SKM-1 treated with dmso at 0.1 percent for 144 hours (cell line): ENCODE measurements around the gene CDH15.

Experiments
- DNase-seq: peaks from one replicate; lab custom pipeline; 2025; ENCODE audit not compliant: unreplicated experiment; lab: John Stamatoyannopoulos, UW

The CDH15 gene

GRCh38 chr16:89198417-89199240, 27.1 kb downstream of the CDH15 start:
- DNase-seq = no peak

- DNase-seq = no peak
Observed at GRCh38 chr16:89199241-89200123, 27.9 kb downstream of the CDH15 start.

GRCh38 chr16:89200124-89200849, 28.7 kb downstream of the CDH15 start, which contains the start of gene SLC22A31:
Gene SLC22A31 (minus strand): TSS chr16:89200537. CDS start chr16:89200501, 36 bp downstream.
- DNase-seq = no peak

GRCh38 chr16:89200850-89201411, 29.4 kb downstream of the CDH15 start:
- DNase-seq = no peak

- DNase-seq = peak; percentile 45
Observed at GRCh38 chr16:89201439-89202377, 30.2 kb downstream of the CDH15 start.

- DNase-seq = no peak
Observed at GRCh38 chr16:89202422-89203215, 31.1 kb downstream of the CDH15 start.

GRCh38 chr16:89207993-89208392, 36.4 kb downstream of the CDH15 start:
- no peak for DNase-seq

- no peak for DNase-seq
Observed at GRCh38 chr16:89209522-89210044, 38.0 kb downstream of the CDH15 start.

GRCh38 chr16:89210165-89210903, 38.8 kb downstream of the CDH15 start:
- DNase-seq = no peak

GRCh38 chr16:89210904-89211515, 39.5 kb downstream of the CDH15 start:
- DNase-seq = no peak

GRCh38 chr16:89216315-89217137, 45.0 kb downstream of the CDH15 start:
- peak; percentile 54 for DNase-seq

- no peak for DNase-seq
Observed at GRCh38 chr16:89217138-89217387, 45.5 kb downstream of the CDH15 start.

GRCh38 chr16:89217388-89218191, 46.0 kb downstream of the CDH15 start, which contains the start of gene ZNF778:
Gene ZNF778 (plus strand): TSS chr16:89217703. CDS start chr16:89221128, 3,425 bp downstream.
- DNase-seq = peak; percentile 66

- DNase-seq = no peak
Observed at GRCh38 chr16:89219365-89219764, 47.8 kb downstream of the CDH15 start.

GRCh38 chr16:89221604-89222003, 50.1 kb downstream of the CDH15 start:
- no peak for DNase-seq

GRCh38 chr16:89222931-89223330, 51.4 kb downstream of the CDH15 start:
- DNase-seq = no peak
